ENCODE results near the gene FCGR3B.
"Not testable (repeated sequence)": the region's sequence is repeated elsewhere in the genome, so short reads cannot be mapped to it uniquely, and the experiment has no call there.

The FCGR3B gene

GRCh38 chr1:161631076-161631475 lies at the start of gene FCGR3B:
Gene FCGR3B (minus strand): TSS chr1:161631176. CDS start chr1:161631094, 82 bp downstream.
- no peak for DNase-seq

- no peak for DNase-seq
Observed at GRCh38 chr1:161678500-161678899, 47.5 kb upstream of the FCGR3B start.

GRCh38 chr1:161676958-161677689 lies 46.1 kb upstream of the FCGR3B start:
- no peak for DNase-seq

- no peak for DNase-seq
Observed at GRCh38 chr1:161676441-161676840, 45.5 kb upstream of the FCGR3B start.

- DNase-seq = not testable (repeated sequence)
Observed at GRCh38 chr1:161674908-161675307, 43.9 kb upstream of the FCGR3B start.

GRCh38 chr1:161674447-161674846 lies 43.5 kb upstream of the FCGR3B start:
- DNase-seq = not testable (repeated sequence)

GRCh38 chr1:161673437-161673836 lies 42.5 kb upstream of the FCGR3B start:
- not testable (repeated sequence) for DNase-seq

- DNase-seq = peak; percentile 10
Observed at GRCh38 chr1:161671045-161672020, 40.4 kb upstream of the FCGR3B start.

- DNase-seq = not testable (repeated sequence)
Observed at GRCh38 chr1:161664689-161665088, 33.7 kb upstream of the FCGR3B start.

- DNase-seq = not testable (repeated sequence)
Observed at GRCh38 chr1:161663569-161663968, 32.6 kb upstream of the FCGR3B start.

- DNase-seq = not testable (repeated sequence)
Observed at GRCh38 chr1:161662684-161663339, 31.8 kb upstream of the FCGR3B start, which contains the start of gene FCGR2B. Gene FCGR2B (plus strand): TSS chr1:161663143. CDS start chr1:161663242, 99 bp downstream.

- not testable (repeated sequence) for DNase-seq
Observed at GRCh38 chr1:161661660-161662311, 30.8 kb upstream of the FCGR3B start.

- DNase-seq = not testable (repeated sequence)
Observed at GRCh38 chr1:161658524-161658923, 27.5 kb upstream of the FCGR3B start.

GRCh38 chr1:161653971-161654370 lies 23.0 kb upstream of the FCGR3B start:
- not testable (repeated sequence) for DNase-seq

- not testable (repeated sequence) for DNase-seq
Observed at GRCh38 chr1:161653541-161653940, 22.6 kb upstream of the FCGR3B start.

- peak; percentile 28 for DNase-seq
Observed at GRCh38 chr1:161647507-161648360, 16.8 kb upstream of the FCGR3B start.

GRCh38 chr1:161644855-161645254 lies 13.9 kb upstream of the FCGR3B start:
- not testable (repeated sequence) for DNase-seq

GRCh38 chr1:161643481-161644208 lies 12.7 kb upstream of the FCGR3B start:
- not testable (repeated sequence) for DNase-seq

GRCh38 chr1:161642697-161643096 lies 11.7 kb upstream of the FCGR3B start:
- DNase-seq = not testable (repeated sequence)

GRCh38 chr1:161639203-161639602 lies 8.2 kb upstream of the FCGR3B start:
- not testable (repeated sequence) for DNase-seq

Data from GDM1 (cell line).